ENCODE results near the gene LRCH3.

DNA sequence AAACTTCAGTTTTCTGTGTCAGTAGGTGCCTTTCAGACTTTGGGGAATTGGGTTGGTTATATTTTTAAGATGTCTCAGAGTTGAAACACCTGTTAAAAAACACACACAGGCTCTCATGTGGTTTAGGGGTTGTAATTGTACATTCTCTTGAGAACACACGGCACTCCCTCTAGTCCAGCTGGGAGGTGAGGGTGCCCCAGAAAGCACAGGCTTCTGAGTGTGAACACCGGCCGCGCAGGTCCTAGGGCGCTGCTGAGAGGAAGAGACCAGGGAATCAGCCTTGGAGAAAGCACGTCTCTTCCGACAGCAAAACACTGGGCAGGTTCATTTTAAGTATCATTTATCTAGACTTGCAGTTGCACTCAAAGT, 90.9 kb downstream of the LRCH3 start:
- TF ChIP-seq POLR2A (IDR thresholded peaks at IDR 0.05), result no peak
- TF ChIP-seq, protein P1, sequence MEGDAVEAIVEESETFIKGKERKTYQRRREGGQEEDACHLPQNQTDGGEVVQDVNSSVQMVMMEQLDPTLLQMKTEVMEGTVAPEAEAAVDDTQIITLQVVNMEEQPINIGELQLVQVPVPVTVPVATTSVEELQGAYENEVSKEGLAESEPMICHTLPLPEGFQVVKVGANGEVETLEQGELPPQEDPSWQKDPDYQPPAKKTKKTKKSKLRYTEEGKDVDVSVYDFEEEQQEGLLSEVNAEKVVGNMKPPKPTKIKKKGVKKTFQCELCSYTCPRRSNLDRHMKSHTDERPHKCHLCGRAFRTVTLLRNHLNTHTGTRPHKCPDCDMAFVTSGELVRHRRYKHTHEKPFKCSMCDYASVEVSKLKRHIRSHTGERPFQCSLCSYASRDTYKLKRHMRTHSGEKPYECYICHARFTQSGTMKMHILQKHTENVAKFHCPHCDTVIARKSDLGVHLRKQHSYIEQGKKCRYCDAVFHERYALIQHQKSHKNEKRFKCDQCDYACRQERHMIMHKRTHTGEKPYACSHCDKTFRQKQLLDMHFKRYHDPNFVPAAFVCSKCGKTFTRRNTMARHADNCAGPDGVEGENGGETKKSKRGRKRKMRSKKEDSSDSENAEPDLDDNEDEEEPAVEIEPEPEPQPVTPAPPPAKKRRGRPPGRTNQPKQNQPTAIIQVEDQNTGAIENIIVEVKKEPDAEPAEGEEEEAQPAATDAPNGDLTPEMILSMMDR (IDR thresholded peaks at IDR 0.05), result no peak
- TF ChIP-seq POLR2AphosphoS5 (IDR thresholded peaks at IDR 0.05), result no peak
- no peak for TF ChIP-seq EP300 (IDR thresholded peaks at IDR 0.05)

Measured in upper lobe of left lung (tissue), 4 donors.